Thyroid gland (tissue), 4 donors: Measurements from ENCODE around the gene GLCCI1. TPM values are rescaled to one million over a fixed set of nuclear protein-coding genes. Genes with fewer than 3 reads are reported as not detected.

Source experiments
- DNase-seq, 2 donors: peaks; one replicate each; pipeline ENCODE4 v3.0.0-alpha.2; 2019
- H3K27ac ChIP-seq, 3 donors: fragments of 200-600 bp; sonication (generic); 1 replicate in 2 of 3; 2 replicates in 1 of 3; pipeline ENCODE4 v1.5.1; 2016 to 2019; ENCODE audit warnings: mild to moderate bottlenecking in 1 of 3, moderate library complexity in 1 of 3
- H3K27me3 ChIP-seq: fragments of 200-600 bp; sonication (generic); one replicate; pipeline ENCODE4 v1.5.1; 2019
- H3K36me3 ChIP-seq, 2 donors: fragments of 200-600 bp; sonication (generic); one replicate each; pipeline ENCODE4 v1.5.1; 2016 to 2019
- H3K4me1 ChIP-seq, 2 donors: fragments of 200-600 bp; sonication (generic); one replicate each; pipeline ENCODE4 v1.5.1; 2017 to 2019
- H3K4me3 ChIP-seq, 3 donors: fragments of 200-600 bp; sonication (generic); replicated peaks in 1 of 3; 1 replicate in 2 of 3; 2 replicates in 1 of 3; pipeline ENCODE4 v1.5.1; 2016; ENCODE audit warnings: mild to moderate bottlenecking in 1 of 3
- H3K9me3 ChIP-seq: fragments of 200-600 bp; sonication (generic); one replicate; pipeline ENCODE4 v1.5.1; 2017
- POLR2A ChIP-seq, 2 donors: fragments of 450-650 bp; IDR thresholded peaks; one replicate each; pipeline ENCODE4 v1.6.1; 2017; ENCODE audit warnings: antibody characterized with exemption in 2 of 2, mild to moderate bottlenecking in 2 of 2, moderate library complexity in 1 of 2
- WGBS, 2 donors: methylation state at CpG; one replicate each; pipeline ENCODE4 v1.1.5; 2017; 5-methylcytosine and 5-hydroxymethylcytosine counted together
- intact Hi-C: fragments of 100-400 bp; cut with DNase I; formaldehyde crosslinking; loops from one replicate; pipeline ENCODE4 v1.15.1; 2023
- total RNA-seq, 4 donors: library from RNA; depleted of rRNA; stranded (reverse); fragments of >200 nt; gene quantifications; one replicate each; pipeline ENCODE4 v1.2.3, GENCODE V29; 2016
- TF ChIP-seq, protein P1 (sequence below), 6 experiments: fragments of 200-600 bp in 3 of 6; fragments of 450-650 bp in 3 of 6; sonication (generic) in 3 of 6; IDR thresholded peaks; one replicate each; pipeline ENCODE4 v1.5.1; 2016 to 2019; ENCODE audit warnings: antibody characterized with exemption in 6 of 6, mild to moderate bottlenecking in 2 of 6, inconsistent platforms in 1 of 6, moderate library complexity in 1 of 6

GLCCI1 gene
- total RNA-seq, 4 donors from 2014 or later = 64.1 to 115 (median 68.9) TPM

DNA sequence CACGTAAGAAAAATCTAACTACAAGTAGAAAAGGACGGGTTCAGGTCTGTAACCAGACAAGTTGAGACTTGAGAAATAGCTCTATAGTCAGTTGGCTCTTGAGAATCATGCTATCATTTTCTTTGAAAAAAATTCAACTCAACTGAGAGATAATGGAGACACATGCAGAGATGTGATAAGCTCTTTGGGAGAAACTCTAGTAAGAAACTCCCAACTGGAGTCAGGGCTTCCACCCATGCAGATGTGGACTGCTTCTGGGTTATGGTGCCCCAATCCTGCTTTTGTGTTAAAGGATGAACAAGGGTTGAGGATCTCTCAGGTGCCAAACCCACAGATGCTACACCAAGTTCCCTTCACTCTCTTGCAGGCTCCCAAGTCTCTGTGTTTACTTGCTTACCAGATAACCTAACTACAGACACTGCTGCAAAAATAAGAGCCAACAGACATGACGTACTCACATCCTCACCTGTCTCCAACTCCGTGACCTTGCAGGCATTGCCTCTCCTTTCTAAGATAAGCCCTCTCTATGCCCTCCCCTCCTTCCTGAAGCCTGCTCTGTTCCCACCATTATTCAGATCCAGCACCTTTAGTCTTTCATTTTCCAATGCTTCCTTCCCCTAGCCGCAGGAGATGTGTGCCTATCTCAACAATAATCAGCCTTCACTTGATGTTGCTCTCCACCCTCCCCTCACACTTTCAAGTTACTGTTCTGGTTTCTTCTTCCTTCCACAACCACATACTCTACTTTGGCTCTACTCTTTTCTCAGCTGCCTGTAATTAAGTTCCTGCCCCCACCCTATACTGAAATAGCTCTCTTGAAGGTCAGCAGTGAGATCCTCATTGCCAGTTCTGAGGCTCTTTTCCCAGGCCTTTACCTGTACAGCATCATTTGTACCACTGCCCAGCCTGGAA, 163.4 kb downstream of the GLCCI1 start:
- TF ChIP-seq POLR2A (IDR thresholded peaks at IDR 0.05) = no peak
- TF ChIP-seq, protein P1, sequence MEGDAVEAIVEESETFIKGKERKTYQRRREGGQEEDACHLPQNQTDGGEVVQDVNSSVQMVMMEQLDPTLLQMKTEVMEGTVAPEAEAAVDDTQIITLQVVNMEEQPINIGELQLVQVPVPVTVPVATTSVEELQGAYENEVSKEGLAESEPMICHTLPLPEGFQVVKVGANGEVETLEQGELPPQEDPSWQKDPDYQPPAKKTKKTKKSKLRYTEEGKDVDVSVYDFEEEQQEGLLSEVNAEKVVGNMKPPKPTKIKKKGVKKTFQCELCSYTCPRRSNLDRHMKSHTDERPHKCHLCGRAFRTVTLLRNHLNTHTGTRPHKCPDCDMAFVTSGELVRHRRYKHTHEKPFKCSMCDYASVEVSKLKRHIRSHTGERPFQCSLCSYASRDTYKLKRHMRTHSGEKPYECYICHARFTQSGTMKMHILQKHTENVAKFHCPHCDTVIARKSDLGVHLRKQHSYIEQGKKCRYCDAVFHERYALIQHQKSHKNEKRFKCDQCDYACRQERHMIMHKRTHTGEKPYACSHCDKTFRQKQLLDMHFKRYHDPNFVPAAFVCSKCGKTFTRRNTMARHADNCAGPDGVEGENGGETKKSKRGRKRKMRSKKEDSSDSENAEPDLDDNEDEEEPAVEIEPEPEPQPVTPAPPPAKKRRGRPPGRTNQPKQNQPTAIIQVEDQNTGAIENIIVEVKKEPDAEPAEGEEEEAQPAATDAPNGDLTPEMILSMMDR (IDR thresholded peaks at IDR 0.05) = no peak
- WGBS, 2 donors = 88 to 96% methylated on average over 5 of the region's 5 CpGs
- peaks cover 19 to 25% of the 10 kb centered on the region in 2 donors for H3K4me1 ChIP-seq
- H3K9me3 ChIP-seq = no peaks in the 10 kb centered on the region
- no peak overlapping the region for H3K4me3 ChIP-seq
- H3K27me3 ChIP-seq = no peaks in the 10 kb centered on the region
- H3K27ac ChIP-seq = no peak overlapping the region
- no peak for DNase-seq
- no peaks in the 10 kb centered on the region for H3K36me3 ChIP-seq
- intact Hi-C loops = no loop called here

DNA sequence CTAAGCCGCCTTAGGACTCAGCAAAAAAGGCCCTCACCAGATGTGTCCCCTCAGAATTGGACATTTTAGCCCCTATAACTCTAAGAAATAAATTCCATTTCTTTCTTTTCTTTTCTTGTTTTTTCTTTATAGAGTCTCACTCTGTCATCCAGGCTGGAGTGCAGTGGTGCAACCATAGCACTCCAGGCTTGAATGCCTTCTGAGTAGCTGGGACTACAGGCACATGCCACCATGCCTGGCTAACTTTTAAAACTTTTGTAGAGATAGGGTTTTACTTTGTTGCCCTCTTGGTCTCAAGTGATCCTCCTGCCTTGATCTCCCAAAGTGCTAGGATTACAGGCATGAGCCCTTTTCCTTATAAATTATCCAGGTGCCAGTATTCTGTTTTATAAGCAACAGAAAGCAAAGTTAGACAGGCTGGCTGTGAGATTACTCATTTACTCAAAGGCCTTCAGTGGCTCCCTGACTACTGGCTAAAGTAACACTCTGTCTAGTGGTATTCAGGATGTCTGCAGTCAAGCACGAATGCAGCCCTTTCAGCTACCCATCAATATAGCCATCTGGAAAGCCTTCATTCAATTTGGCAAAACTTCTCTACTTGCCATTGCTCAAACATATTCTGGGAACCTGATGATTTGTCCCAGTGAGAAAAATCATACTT, 164.7 kb downstream of the GLCCI1 start:
- intact Hi-C loops = no loop called here
- 64 to 70% methylated on average over 2 of the region's 2 CpGs for WGBS, 2 donors

DNA sequence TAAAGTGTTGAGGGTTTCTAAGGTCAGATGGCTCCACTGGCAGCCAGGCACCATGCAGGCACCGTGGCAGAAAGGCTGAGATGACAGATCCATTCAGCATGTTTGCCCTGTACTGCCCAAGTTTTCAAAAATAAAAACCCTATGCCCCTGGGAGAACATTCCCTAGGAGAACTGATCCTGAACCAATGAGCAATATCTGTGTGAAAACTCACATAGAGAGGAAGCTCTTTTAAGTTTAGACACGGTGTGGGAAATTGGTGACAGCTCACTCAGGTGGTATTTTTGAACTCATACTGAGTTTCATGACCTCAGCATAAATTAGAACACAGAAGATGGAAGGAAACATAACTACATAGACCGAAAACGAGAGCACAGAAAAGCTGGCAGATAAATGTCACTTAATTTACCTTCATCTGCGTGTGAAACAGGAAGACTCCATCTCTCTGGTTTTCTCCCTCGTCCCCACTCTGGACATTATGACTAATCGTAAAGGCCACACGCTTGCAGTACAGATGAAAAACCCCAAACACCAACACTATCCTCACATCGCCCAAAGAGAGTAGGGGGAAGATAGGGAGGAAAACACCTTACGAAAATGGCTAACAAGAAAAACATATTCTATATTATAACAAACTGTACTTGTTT, 165.6 kb downstream of the GLCCI1 start:
- Histone ChIP-seq H3K9me3 (no peaks in the 10 kb centered on the region), H3K27ac (peak overlapping the region in 2 of 3 donors; percentile 27 to 28), H3K27me3 (no peaks in the 10 kb centered on the region), H3K4me3 (no peak overlapping the region), H3K36me3 (no peaks in the 10 kb centered on the region), H3K4me1 (peaks cover 19 to 25% of the 10 kb centered on the region in 2 donors)
- TF ChIP-seq, protein P1 (IDR thresholded peaks at IDR 0.05) = no peak
- TF ChIP-seq POLR2A (IDR thresholded peaks at IDR 0.05) = no peak
- 61 to 74% methylated on average over 10 of the region's 10 CpGs for WGBS, 2 donors
- peak; percentile 23 to 52 for DNase-seq
- intact Hi-C loops = no loop called here

More for the DNA sequence above, 164.7 kb downstream of the GLCCI1 start:
- no peak overlapping the region for H3K4me3 ChIP-seq
- TF ChIP-seq, protein P1 (IDR thresholded peaks at IDR 0.05) = peak in 1 of 6 experiments; percentile 5
- no peak for TF ChIP-seq POLR2A (IDR thresholded peaks at IDR 0.05)
- no peaks in the 10 kb centered on the region for H3K27me3 ChIP-seq
- H3K27ac ChIP-seq = peak overlapping the region in 1 of 3 donors; percentile 27
- DNase-seq = peak; percentile 58 to 59
- H3K36me3 ChIP-seq = no peaks in the 10 kb centered on the region
- H3K9me3 ChIP-seq = no peaks in the 10 kb centered on the region
- peaks cover 19 to 25% of the 10 kb centered on the region in 2 donors for H3K4me1 ChIP-seq

DNA sequence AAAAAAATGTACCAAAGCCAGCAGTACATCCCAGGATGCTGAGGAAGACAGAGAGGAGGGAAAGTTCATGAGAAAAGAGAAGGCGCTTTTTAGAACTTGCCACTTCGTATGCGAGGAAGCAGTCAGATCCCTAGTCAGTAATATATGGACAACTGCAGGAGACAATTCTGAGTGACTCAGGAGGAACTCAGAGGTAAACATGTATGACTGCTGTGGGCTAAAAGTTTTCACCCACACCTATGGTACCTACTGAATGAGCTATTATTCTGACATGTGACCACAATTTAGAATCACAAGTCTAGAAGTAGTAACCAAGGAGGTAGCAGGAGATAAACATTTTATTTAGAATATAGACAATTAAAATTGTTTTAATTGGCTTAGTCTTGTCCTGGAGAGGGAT, 166.8 kb downstream of the GLCCI1 start:
- no peak overlapping the region for H3K4me3 ChIP-seq
- H3K36me3 ChIP-seq = no peaks in the 10 kb centered on the region
- TF ChIP-seq, protein P1 (IDR thresholded peaks at IDR 0.05) = no peak
- no peak overlapping the region for H3K27ac ChIP-seq
- intact Hi-C loops = no loop called here
- H3K9me3 ChIP-seq = no peaks in the 10 kb centered on the region
- H3K4me1 ChIP-seq = peaks cover 19 to 25% of the 10 kb centered on the region in 2 donors
- H3K27me3 ChIP-seq = no peaks in the 10 kb centered on the region
- 96 to 99% methylated on average over 3 of the region's 3 CpGs for WGBS, 2 donors
- DNase-seq = no peak
